HepG2 (cell line): ENCODE results near the gene GZF1. TPM values are rescaled to one million over a fixed set of nuclear protein-coding genes. Genes with fewer than 3 reads are reported as not detected.

Source experiments
- ATAD3A ChIP-seq: sonication (generic); formaldehyde crosslinking; IDR thresholded peaks from 2 replicates; pipeline ENCODE4 v1.4.0; 2020; ENCODE audit warnings: missing genetic modification reagents
- DR1 ChIP-seq: sonication (generic); formaldehyde crosslinking; IDR thresholded peaks from 2 replicates; pipeline ENCODE4 v1.8.0; 2021; ENCODE audit warnings: mild to moderate bottlenecking, missing genetic modification reagents, inconsistent platforms
- KDM6A ChIP-seq: IDR thresholded peaks from 2 replicates; pipeline ENCODE4 v1.6.1; 2016; ENCODE audit warnings: low read depth
- MED8 ChIP-seq: sonication (generic); formaldehyde crosslinking; IDR thresholded peaks from 2 replicates; pipeline ENCODE4 v1.8.1; 2023; ENCODE audit warnings: mild to moderate bottlenecking, missing genetic modification reagents; ENCODE audit not compliant: insufficient replicate concordance
- MIER2 ChIP-seq: IDR thresholded peaks from 2 replicates; pipeline ENCODE4 v1.6.1; 2016; ENCODE audit warnings: missing biosample characterization, missing genetic modification reagents
- NFYC ChIP-seq: IDR thresholded peaks from 2 replicates; pipeline ENCODE4 v1.6.1; 2016; ENCODE audit warnings: missing genetic modification reagents, missing compliant biosample characterization
- POLR2AphosphoS5 ChIP-seq: IDR thresholded peaks from 2 replicates; pipeline ENCODE4 v1.6.1; 2012; ENCODE audit warnings: low read depth, low read length
- SMC3 ChIP-seq: IDR thresholded peaks from 2 replicates; pipeline ENCODE4 v1.6.1; 2011; ENCODE audit warnings: low read length, improper control_type of control experiment
- SP2 ChIP-seq: sonication (generic); formaldehyde crosslinking; IDR thresholded peaks from 2 replicates; pipeline ENCODE4 v1.5.1; 2020; ENCODE audit warnings: mild to moderate bottlenecking, missing genetic modification reagents
- STAT5B ChIP-seq: sonication (generic); formaldehyde crosslinking; IDR thresholded peaks from 2 replicates; pipeline ENCODE4 v1.4.0; 2020; ENCODE audit warnings: missing genetic modification reagents
- TAF1 ChIP-seq: sonication (generic); formaldehyde crosslinking; IDR thresholded peaks from 2 replicates; pipeline ENCODE4 v1.4.0; 2020; ENCODE audit warnings: missing genetic modification reagents
- ZKSCAN8 ChIP-seq: IDR thresholded peaks from 2 replicates; pipeline ENCODE4 v1.6.1; 2016; ENCODE audit warnings: borderline replicate concordance, missing genetic modification reagents, missing compliant biosample characterization
- ZNF446 ChIP-seq: sonication (generic); formaldehyde crosslinking; IDR thresholded peaks from 2 replicates; pipeline ENCODE4 v1.5.0; 2020; ENCODE audit warnings: mild to moderate bottlenecking, missing genetic modification reagents
- ZNF546 ChIP-seq: sonication (generic); formaldehyde crosslinking; conservative IDR thresholded peaks from 2 replicates; pipeline ENCODE4 v1.8.1; 2023; ENCODE audit warnings: mild to moderate bottlenecking, missing genetic modification reagents
- ZNF558 ChIP-seq: sonication (generic); formaldehyde crosslinking; IDR thresholded peaks from 2 replicates; pipeline ENCODE4 v1.9.0; 2022; ENCODE audit warnings: mild to moderate bottlenecking, missing genetic modification reagents, borderline replicate concordance
- ZNF616 ChIP-seq: sonication (generic); formaldehyde crosslinking; IDR thresholded peaks from 2 replicates; pipeline ENCODE4 v1.5.0; 2020; ENCODE audit warnings: low read depth, mild to moderate bottlenecking, missing genetic modification reagents
- ZSCAN20 ChIP-seq: sonication (generic); formaldehyde crosslinking; IDR thresholded peaks from 2 replicates; pipeline ENCODE4 v1.4.0; 2020; ENCODE audit warnings: missing genetic modification reagents, mild to moderate bottlenecking, borderline replicate concordance
- polyA plus RNA-seq, 8 experiments: library from polyadenylated mRNA; depleted of rRNA in 3 of 8; stranded (reverse) in 7 of 8; unstranded in 1 of 8; fragments of >200 nt; fragmentation: Illumina TruSeq in 4 of 8; extraction: Trizol in 4 of 8; gene quantifications; 2 replicates each; pipeline versions ENCODE4 v1.2.1 to v1.2.3, GENCODE V29; 2011 to 2016; ENCODE audit warnings: low read depth in 4 of 8, missing spikeins in 1 of 8, mixed read lengths in 1 of 8; ENCODE audit not compliant: insufficient read depth in 1 of 8
- total RNA-seq, 5 experiments: library from RNA; depleted of rRNA; stranded (reverse); fragments of >200 nt; fragmentation: Illumina TruSeq; extraction: Trizol; gene quantifications; 2 replicates each; pipeline ENCODE4 v1.2.3, GENCODE V29; 2016; ENCODE audit warnings: low read depth in 1 of 5
- TF ChIP-seq, protein P1 (sequence below): sonication (generic); formaldehyde crosslinking; IDR thresholded peaks from 2 replicates; pipeline ENCODE4 v1.8.0; 2022; ENCODE audit warnings: missing genetic modification reagents, mild to moderate bottlenecking, borderline replicate concordance
- TF ChIP-seq, protein P2 (sequence below): sonication (generic); formaldehyde crosslinking; IDR thresholded peaks from 2 replicates; pipeline ENCODE4 v1.4.0; 2020; ENCODE audit warnings: mild to moderate bottlenecking, missing genetic modification reagents
- TF ChIP-seq, protein P3 (sequence below): sonication (generic); formaldehyde crosslinking; IDR thresholded peaks from 2 replicates; pipeline ENCODE4 v1.5.0; 2020; ENCODE audit warnings: mild to moderate bottlenecking, missing genetic modification reagents
- TF ChIP-seq, protein P4 (sequence below): sonication (generic); formaldehyde crosslinking; IDR thresholded peaks from 2 replicates; pipeline ENCODE4 v1.4.0; 2020; ENCODE audit warnings: missing genetic modification reagents

GZF1 gene
- total and polyA plus RNA-seq, 2 of the 13 experiments (the other 11 are each of a cell fraction or from before 2014, with no cell fraction given) = 16.9 to 26.0 TPM

DNA sequence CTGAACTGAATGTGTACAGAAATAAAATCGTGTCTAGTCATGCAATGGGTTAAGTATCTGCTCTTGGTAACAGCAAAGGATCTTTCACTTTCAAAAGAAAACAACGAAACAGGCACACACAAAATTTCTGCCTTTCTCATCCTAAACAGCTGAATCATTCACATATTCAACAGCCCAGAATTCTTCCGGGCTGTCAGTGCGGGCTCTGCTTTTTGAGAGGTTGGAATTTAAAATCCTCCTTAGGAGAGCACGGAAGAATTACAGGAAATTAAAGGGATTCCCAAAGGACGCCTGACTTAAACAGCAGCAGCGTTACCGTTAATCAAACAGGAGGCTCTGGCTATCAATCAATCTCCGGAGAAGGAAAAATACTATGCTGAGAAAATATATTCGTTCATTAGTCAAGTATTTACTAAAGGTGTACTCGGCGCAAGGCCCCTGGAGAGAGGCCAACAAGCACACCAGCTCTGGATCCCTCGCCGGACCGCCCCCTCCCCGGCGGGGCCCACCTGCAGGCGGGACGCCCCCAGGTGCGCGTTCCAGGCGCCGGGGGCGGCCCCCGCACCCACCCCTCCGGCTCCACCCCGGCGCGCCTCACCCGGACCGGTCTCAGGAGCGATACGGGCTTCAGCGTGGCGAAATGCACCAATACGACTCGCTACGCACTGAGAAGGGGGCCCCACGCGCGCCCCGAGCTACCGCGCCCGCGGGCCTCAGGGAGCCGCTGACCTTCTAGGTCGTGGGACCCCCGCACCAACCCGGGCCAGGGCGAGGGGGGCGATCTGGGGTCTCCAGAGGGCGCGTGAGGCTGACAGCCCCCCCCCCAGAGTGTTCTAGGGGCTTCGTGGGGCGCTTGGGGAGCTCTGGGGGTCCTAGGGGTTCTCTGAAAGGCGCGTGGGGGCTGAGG is 58.3 kb downstream of the GZF1 start (continued):
- TF ChIP-seq, protein P1, sequence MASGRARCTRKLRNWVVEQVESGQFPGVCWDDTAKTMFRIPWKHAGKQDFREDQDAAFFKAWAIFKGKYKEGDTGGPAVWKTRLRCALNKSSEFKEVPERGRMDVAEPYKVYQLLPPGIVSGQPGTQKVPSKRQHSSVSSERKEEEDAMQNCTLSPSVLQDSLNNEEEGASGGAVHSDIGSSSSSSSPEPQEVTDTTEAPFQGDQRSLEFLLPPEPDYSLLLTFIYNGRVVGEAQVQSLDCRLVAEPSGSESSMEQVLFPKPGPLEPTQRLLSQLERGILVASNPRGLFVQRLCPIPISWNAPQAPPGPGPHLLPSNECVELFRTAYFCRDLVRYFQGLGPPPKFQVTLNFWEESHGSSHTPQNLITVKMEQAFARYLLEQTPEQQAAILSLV (CRISPR knock-in tag) = no peak; the same call in 1 of the 2 replicates
- TF ChIP-seq ZNF616 (no peak; the same call in 1 of the 2 replicates), ZSCAN20 (CRISPR knock-in tag) (no peak), ZKSCAN8 (CRISPR knock-in tag) (no peak; the same call in 1 of the 2 replicates), SP2 (CRISPR knock-in tag) (no peak), ZNF546 (CRISPR knock-in tag) (0 out of 2 replicates have a peak, but pooled peaks have one; percentile 19), MIER2 (no peak), DR1 (no peak), STAT5B (no peak), POLR2AphosphoS5 (no peak), NFYC (CRISPR knock-in tag) (no peak), ZNF446 (CRISPR knock-in tag) (no peak), SMC3 (no peak), TAF1 (CRISPR knock-in tag) (no peak), ZNF558 (CRISPR knock-in tag) (no peak), KDM6A (no peak), ATAD3A (no peak), MED8 (CRISPR knock-in tag) (no peak)
- TF ChIP-seq, protein P2, sequence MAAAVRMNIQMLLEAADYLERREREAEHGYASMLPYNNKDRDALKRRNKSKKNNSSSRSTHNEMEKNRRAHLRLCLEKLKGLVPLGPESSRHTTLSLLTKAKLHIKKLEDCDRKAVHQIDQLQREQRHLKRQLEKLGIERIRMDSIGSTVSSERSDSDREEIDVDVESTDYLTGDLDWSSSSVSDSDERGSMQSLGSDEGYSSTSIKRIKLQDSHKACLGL = no peak
- TF ChIP-seq, protein P3, sequence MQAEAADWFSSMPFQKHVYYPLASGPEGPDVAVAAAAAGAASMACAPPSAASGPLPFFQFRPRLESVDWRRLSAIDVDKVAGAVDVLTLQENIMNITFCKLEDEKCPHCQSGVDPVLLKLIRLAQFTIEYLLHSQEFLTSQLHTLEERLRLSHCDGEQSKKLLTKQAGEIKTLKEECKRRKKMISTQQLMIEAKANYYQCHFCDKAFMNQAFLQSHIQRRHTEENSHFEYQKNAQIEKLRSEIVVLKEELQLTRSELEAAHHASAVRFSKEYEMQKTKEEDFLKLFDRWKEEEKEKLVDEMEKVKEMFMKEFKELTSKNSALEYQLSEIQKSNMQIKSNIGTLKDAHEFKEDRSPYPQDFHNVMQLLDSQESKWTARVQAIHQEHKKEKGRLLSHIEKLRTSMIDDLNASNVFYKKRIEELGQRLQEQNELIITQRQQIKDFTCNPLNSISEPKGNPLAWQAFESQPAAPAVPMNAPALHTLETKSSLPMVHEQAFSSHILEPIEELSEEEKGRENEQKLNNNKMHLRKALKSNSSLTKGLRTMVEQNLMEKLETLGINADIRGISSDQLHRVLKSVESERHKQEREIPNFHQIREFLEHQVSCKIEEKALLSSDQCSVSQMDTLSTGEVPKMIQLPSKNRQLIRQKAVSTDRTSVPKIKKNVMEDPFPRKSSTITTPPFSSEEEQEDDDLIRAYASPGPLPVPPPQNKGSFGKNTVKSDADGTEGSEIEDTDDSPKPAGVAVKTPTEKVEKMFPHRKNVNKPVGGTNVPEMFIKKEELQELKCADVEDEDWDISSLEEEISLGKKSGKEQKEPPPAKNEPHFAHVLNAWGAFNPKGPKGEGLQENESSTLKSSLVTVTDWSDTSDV (CRISPR knock-in tag) = no peak
- TF ChIP-seq, protein P4, sequence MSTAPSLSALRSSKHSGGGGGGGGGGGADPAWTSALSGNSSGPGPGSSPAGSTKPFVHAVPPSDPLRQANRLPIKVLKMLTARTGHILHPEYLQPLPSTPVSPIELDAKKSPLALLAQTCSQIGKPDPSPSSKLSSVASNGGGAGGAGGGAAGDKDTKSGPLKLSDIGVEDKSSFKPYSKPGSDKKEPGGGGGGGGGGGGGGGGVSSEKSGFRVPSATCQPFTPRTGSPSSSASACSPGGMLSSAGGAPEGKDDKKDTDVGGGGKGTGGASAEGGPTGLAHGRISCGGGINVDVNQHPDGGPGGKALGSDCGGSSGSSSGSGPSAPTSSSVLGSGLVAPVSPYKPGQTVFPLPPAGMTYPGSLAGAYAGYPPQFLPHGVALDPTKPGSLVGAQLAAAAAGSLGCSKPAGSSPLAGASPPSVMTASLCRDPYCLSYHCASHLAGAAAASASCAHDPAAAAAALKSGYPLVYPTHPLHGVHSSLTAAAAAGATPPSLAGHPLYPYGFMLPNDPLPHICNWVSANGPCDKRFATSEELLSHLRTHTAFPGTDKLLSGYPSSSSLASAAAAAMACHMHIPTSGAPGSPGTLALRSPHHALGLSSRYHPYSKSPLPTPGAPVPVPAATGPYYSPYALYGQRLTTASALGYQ (CRISPR knock-in tag) = no peak; the same call in 1 of the 2 replicates
